H1 (cell line): ENCODE data around the gene TADA2B. TPM values are rescaled to one million over a fixed set of nuclear protein-coding genes. Genes with fewer than 3 reads are reported as not detected.

Experiments used
- CTCF ChIA-PET: fragments of 300-600 bp; sonication (Branson Sonifier 250); formaldehyde crosslinking; loops from one replicate; lab custom pipeline; 2021; ENCODE audit not compliant: partially characterized antibody; lab: Charles Lee
- POLR2A ChIA-PET: fragments of 300-600 bp; sonication (Branson Sonifier 250); formaldehyde crosslinking; loops from one replicate; lab custom pipeline; 2021; ENCODE audit warnings: inconsistent platforms; ENCODE audit not compliant: partially characterized antibody; lab: Charles Lee
- DNase-seq, 2 experiments: peaks; one replicate each; pipeline versions ENCODE4 v3.0.0 to v3.0.0-alpha.2; 2010 to 2022; ENCODE audit warnings: low spot score in 2 of 2, low read depth in 1 of 2, mixed read lengths in 1 of 2
- FAIRE-seq: peaks from 2 replicates; lab custom pipeline; 2011; peaks lifted over from hg19 to GRCh38; lab: Jason Lieb, UNC
- H2AFZ ChIP-seq: 2 replicates; pipeline ENCODE4 v1.8.1; 2012; ENCODE audit warnings: low read length, inconsistent platforms
- H2AK5ac ChIP-seq: 2 replicates; pipeline ENCODE4 v1.6.1; 2013; ENCODE audit warnings: low read depth, low read length
- H2BK120ac ChIP-seq: replicated peaks from 2 replicates; pipeline ENCODE3; 2013; ENCODE audit warnings: low read depth, low read length, inconsistent platforms
- H2BK12ac ChIP-seq: 2 replicates; pipeline ENCODE4 v1.6.1; 2013; ENCODE audit warnings: low read depth, low read length
- H2BK15ac ChIP-seq: 2 replicates; pipeline ENCODE4 v1.6.1; 2013; ENCODE audit warnings: low read length
- H2BK20ac ChIP-seq: 2 replicates; pipeline ENCODE4 v1.6.1; 2013; ENCODE audit warnings: low read length
- H2BK5ac ChIP-seq: 2 replicates; pipeline ENCODE4 v1.6.1; 2013; ENCODE audit warnings: low read depth, low read length
- H3K14ac ChIP-seq: 2 replicates; pipeline ENCODE4 v1.6.1; 2013; ENCODE audit warnings: inconsistent platforms; ENCODE audit not compliant: insufficient read length
- H3K18ac ChIP-seq: 2 replicates; pipeline ENCODE4 v1.6.1; 2013; ENCODE audit warnings: low read length; ENCODE audit errors: extremely low read depth
- H3K23ac ChIP-seq: 2 replicates; pipeline ENCODE4 v1.6.1; 2013; ENCODE audit warnings: inconsistent platforms; ENCODE audit not compliant: insufficient read length
- H3K23me2 ChIP-seq: 2 replicates; pipeline ENCODE4 v1.6.1; 2013; ENCODE audit warnings: low read depth, low read length
- H3K27ac ChIP-seq: 2 replicates; pipeline ENCODE4 v1.6.1; 2011; ENCODE audit warnings: low read depth, low read length, inconsistent platforms
- H3K27me3 ChIP-seq, 4 experiments: replicated peaks in 1 of 4; 1 replicate in 1 of 4; 2 replicates in 3 of 4; pipeline versions ENCODE4 v1.6.1 to v1.8.1; 2011 to 2013; ENCODE audit warnings: low read length in 3 of 4, mild to moderate bottlenecking in 3 of 4, inconsistent platforms in 2 of 4, mixed read lengths in 2 of 4, moderate library complexity in 1 of 4; ENCODE audit not compliant: control insufficient read depth in 3 of 4, insufficient read depth in 3 of 4; ENCODE audit errors: extremely low read depth in 1 of 4
- H3K36me3 ChIP-seq, 4 experiments: 2 replicates each; pipeline versions ENCODE4 v1.6.1 to v1.8.1; 2011 to 2013; ENCODE audit warnings: mild to moderate bottlenecking in 4 of 4, low read length in 3 of 4, moderate library complexity in 2 of 4, control low read depth in 1 of 4, inconsistent platforms in 1 of 4; ENCODE audit not compliant: insufficient read depth in 4 of 4, control insufficient read depth in 2 of 4
- H3K4ac ChIP-seq: replicated peaks from 2 replicates; pipeline ENCODE3; 2013; ENCODE audit warnings: low read length, low read depth, mixed read lengths, inconsistent platforms; ENCODE audit not compliant: insufficient read length
- H3K4me1 ChIP-seq, 4 experiments: replicated peaks in 1 of 4; 1 replicate in 1 of 4; 2 replicates in 3 of 4; pipeline versions ENCODE4 v1.6.1 to v1.8.1; 2011 to 2013; ENCODE audit warnings: low read length in 3 of 4, inconsistent platforms in 2 of 4, mixed read lengths in 1 of 4; ENCODE audit not compliant: insufficient read depth in 4 of 4, control insufficient read depth in 3 of 4
- H3K4me2 ChIP-seq, 2 experiments: 2 replicates each; pipeline versions ENCODE4 v1.6.1 to v1.8.1; 2011 to 2013; ENCODE audit warnings: low read depth in 2 of 2, low read length in 2 of 2, control low read depth in 1 of 2, inconsistent platforms in 1 of 2, mild to moderate bottlenecking in 1 of 2; ENCODE audit not compliant: insufficient read depth in 1 of 2
- H3K4me3 ChIP-seq, 4 experiments: fragments of 200-600, 300-600 bp in 1 of 4; sonication (generic), shearing (Covaris generic), sonication (Bioruptor Twin) in 1 of 4; 2 replicates each; pipeline versions ENCODE4 v1.5.1 to v1.8.1; 2011 to 2016; ENCODE audit warnings: low read length in 4 of 4, low read depth in 3 of 4, control low read depth in 2 of 4, inconsistent platforms in 2 of 4, mild to moderate bottlenecking in 2 of 4, mixed read lengths in 1 of 4, moderate library complexity in 1 of 4; ENCODE audit not compliant: insufficient read depth in 2 of 4; ENCODE audit errors: extremely low read depth in 1 of 4
- H3K56ac ChIP-seq: replicated peaks from 2 replicates; pipeline ENCODE3; 2013; ENCODE audit warnings: low read depth, mild to moderate bottlenecking, mixed read lengths, low read length, inconsistent platforms; ENCODE audit not compliant: insufficient read length
- H3K79me1 ChIP-seq: 2 replicates; pipeline ENCODE4 v1.6.1; 2013; ENCODE audit warnings: low read depth, low read length, control low read depth
- H3K79me2 ChIP-seq, 2 experiments: 2 replicates each; pipeline versions ENCODE4 v1.6.1 to v1.8.1; 2012 to 2013; ENCODE audit warnings: low read length in 2 of 2, mild to moderate bottlenecking in 2 of 2, inconsistent platforms in 1 of 2; ENCODE audit not compliant: insufficient read depth in 2 of 2, control insufficient read depth in 1 of 2
- H3K9ac ChIP-seq, 4 experiments: replicated peaks in 1 of 4; 1 replicate in 1 of 4; 2 replicates in 3 of 4; pipeline versions ENCODE4 v1.6.1 to v1.8.1; 2011 to 2013; ENCODE audit warnings: low read depth in 3 of 4, low read length in 3 of 4, control low read depth in 2 of 4, mild to moderate bottlenecking in 2 of 4, moderate library complexity in 2 of 4, inconsistent platforms in 1 of 4; ENCODE audit errors: extremely low read depth in 1 of 4
- H3K9me3 ChIP-seq, 2 experiments: 2 replicates each; pipeline versions ENCODE4 v1.6.1 to v1.8.1; 2012 to 2013; ENCODE audit warnings: mild to moderate bottlenecking in 2 of 2, moderate library complexity in 2 of 2, control low read depth in 1 of 2, inconsistent platforms in 1 of 2, low read depth in 1 of 2, low read length in 1 of 2, mixed read lengths in 1 of 2; ENCODE audit not compliant: insufficient read depth in 2 of 2
- H4K20me1 ChIP-seq, 2 experiments: replicated peaks in 1 of 2; 2 replicates each; pipeline versions ENCODE3 to v1.8.1; 2011 to 2013; ENCODE audit warnings: inconsistent platforms in 2 of 2, low read length in 2 of 2, mild to moderate bottlenecking in 1 of 2; ENCODE audit not compliant: insufficient read depth in 2 of 2, control insufficient read depth in 1 of 2
- H4K5ac ChIP-seq: 2 replicates; pipeline ENCODE4 v1.6.1; 2013; ENCODE audit warnings: low read length, low read depth, mixed read lengths, inconsistent platforms; ENCODE audit not compliant: insufficient read length
- H4K8ac ChIP-seq: 2 replicates; pipeline ENCODE4 v1.8.0; 2013; ENCODE audit warnings: mild to moderate bottlenecking, moderate library complexity, low read length, inconsistent platforms; ENCODE audit not compliant: insufficient read depth; ENCODE audit errors: extremely low read depth
- H4K91ac ChIP-seq: replicated peaks from 2 replicates; pipeline ENCODE3; 2013; ENCODE audit warnings: low read length, mixed read lengths, inconsistent platforms; ENCODE audit not compliant: insufficient read length
- ATF2 ChIP-seq: IDR thresholded peaks from 2 replicates; pipeline ENCODE4 v1.6.1; 2012; ENCODE audit warnings: low read length, inconsistent platforms
- BACH1 ChIP-seq: IDR thresholded peaks from 2 replicates; pipeline ENCODE4 v1.6.1; 2012; ENCODE audit warnings: low read length, improper control_type of control experiment
- CREB1 ChIP-seq: IDR thresholded peaks from 2 replicates; pipeline ENCODE4 v1.6.1; 2012; ENCODE audit warnings: inconsistent platforms
- HDAC6 ChIP-seq: IDR thresholded peaks from one replicate; pipeline ENCODE4 v1.7.1; 2012; ENCODE audit warnings: low read depth, mild to moderate bottlenecking, inconsistent platforms, low read length, moderate library complexity
- SIRT6 ChIP-seq: IDR thresholded peaks from one replicate; pipeline ENCODE4 v1.7.1; 2012; ENCODE audit warnings: low read length, inconsistent platforms
- SP2 ChIP-seq: IDR thresholded peaks from 2 replicates; pipeline ENCODE4 v1.6.1; 2012; ENCODE audit warnings: mild to moderate bottlenecking, low read length, inconsistent platforms
- SP4 ChIP-seq: IDR thresholded peaks from 2 replicates; pipeline ENCODE4 v1.6.1; 2012; ENCODE audit warnings: low read length, inconsistent platforms
- TAF1 ChIP-seq: IDR thresholded peaks from 2 replicates; pipeline ENCODE4 v1.6.1; 2011; ENCODE audit warnings: mild to moderate bottlenecking, low read depth, low read length
- TBP ChIP-seq: IDR thresholded peaks from 2 replicates; pipeline ENCODE4 v1.6.1; 2011; ENCODE audit warnings: low read depth, low read length, improper control_type of control experiment
- ZNF274 ChIP-seq: IDR thresholded peaks from 2 replicates; pipeline ENCODE4 v1.7.0; 2012; ENCODE audit warnings: low read length, borderline replicate concordance; ENCODE audit errors: extremely low read depth
- whole genome bisulfite sequencing, 2 experiments: shearing (Covaris generic) in 1 of 2; methylation state at CpG; one replicate each; pipeline versions ENCODE4 v1.1.6 to v1.1.7; 2013 to 2015; ENCODE audit warnings: low lambda C conversion rate in 2 of 2, mixed read lengths in 2 of 2, inconsistent platforms in 1 of 2, low coverage in 1 of 2, missing lambda C conversion rate in 1 of 2; ENCODE audit not compliant: insufficient replicate concordance in 2 of 2, insufficient coverage in 1 of 2, insufficient read length in 1 of 2; ENCODE audit errors: extremely low coverage in 1 of 2, missing lambda C conversion rate in 1 of 2; 5-methylcytosine and 5-hydroxymethylcytosine counted together
- polyA plus RNA-seq, 7 experiments: library from polyadenylated mRNA; depleted of rRNA in 3 of 7; stranded (reverse) in 5 of 7; unstranded in 2 of 7; fragments of >200 nt in 5 of 7; fragments of 200-250 nt in 2 of 7; gene quantifications; 1 replicate in 5 of 7; 2 replicates in 1 of 7; 4 replicates in 1 of 7; pipeline versions ENCODE4 v1.2.1 to v1.2.3, GENCODE V29; 2011 to 2013; ENCODE audit warnings: missing spikeins in 2 of 7, mixed read lengths in 2 of 7
- total RNA-seq: library from RNA; stranded (reverse); fragmentation: NEBNext Ultra II Directional; extraction: Animal tissue kit (Norgen Biotek cat#: 25700); gene quantifications from 2 replicates; pipeline ENCODE4 v1.2.1, GENCODE V29; 2021
- TF ChIP-seq, protein P1 (sequence below), 3 experiments: IDR thresholded peaks; 1 replicate in 2 of 3; 2 replicates in 1 of 3; pipeline versions ENCODE4 v1.5.1 to v1.6.1; 2011; ENCODE audit warnings: low read length in 3 of 3, mild to moderate bottlenecking in 3 of 3, inconsistent platforms in 2 of 3, low read depth in 1 of 3, moderate library complexity in 1 of 3; ENCODE audit not compliant: insufficient read depth in 1 of 3; ENCODE audit errors: control extremely low read depth in 1 of 3

The TADA2B gene
- total and polyA plus RNA-seq, 2 of the 8 experiments (the other 6 are each of a cell fraction or from before 2014, with no cell fraction given), result 5.7 to 12.1 TPM

DNA sequence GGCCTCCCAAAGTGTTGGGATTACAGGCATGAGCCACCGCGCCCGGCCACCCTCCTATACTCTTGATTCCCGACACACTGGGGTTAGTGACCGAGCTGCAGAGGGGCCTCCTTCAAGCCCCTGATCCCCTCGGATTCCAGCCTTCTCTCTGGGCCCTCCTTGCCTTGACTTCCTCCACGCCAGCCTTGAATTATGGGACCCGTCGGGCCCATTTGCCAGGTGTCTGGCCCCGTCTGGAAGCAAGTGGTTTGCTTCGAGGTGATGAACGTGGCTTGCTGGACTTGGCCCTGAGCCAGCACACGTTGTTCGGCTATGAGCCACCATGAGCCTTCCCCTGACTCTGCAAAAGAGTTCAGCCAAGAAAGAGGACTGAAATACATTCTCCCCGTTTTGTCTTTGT, 62.1 kb downstream of the TADA2B start:
- Histone ChIP-seq H2BK5ac (no peak overlapping the region), H3K27ac (no peak overlapping the region), H4K5ac (no peak overlapping the region), H3K9me3 (no peaks in the 10 kb centered on the region), H3K9ac (no peak overlapping the region), H4K91ac (no peak overlapping the region), H3K14ac (no peak overlapping the region), H3K23ac (no peak overlapping the region), H3K23me2 (peaks cover 12% of the 10 kb centered on the region; the same call in 1 of the 2 replicates), H3K56ac (no peak overlapping the region), H3K18ac (no peak overlapping the region), H3K4ac (no peak overlapping the region), H3K4me3 (no peak overlapping the region), H3K4me2 (no peak overlapping the region), H3K79me1 (no peaks in the 10 kb centered on the region), H4K20me1 (no peaks in the 10 kb centered on the region), H2BK20ac (no peak overlapping the region), H2BK15ac (no peak overlapping the region), H3K27me3 (peaks cover 2 to 20% (median 17%) of the 10 kb centered on the region in 4 experiments), H4K8ac (no peak overlapping the region), H2BK12ac (no peak overlapping the region), H3K36me3 (no peaks in the 10 kb centered on the region), H2AK5ac (no peak overlapping the region), H2BK120ac (no peak overlapping the region), H3K79me2 (no peaks in the 10 kb centered on the region), H3K4me1 (peaks cover 0 to 12% (median 9%) of the 10 kb centered on the region in 4 experiments; a peak in 6 of 7 replicates), H2AFZ (no peak overlapping the region)
- CTCF ChIA-PET, result interaction anchor here (0.6 to 1.6 kb wide), 4 partner anchors 19 to 255 kb away, joined by 3 to 5 read pairs (median 4); no protein-coding TSS in a partner anchor
- POLR2A ChIA-PET, result no interaction called here
- FAIRE-seq (no peak), DNase-seq (no peak)
- 90% methylated on average over 15 of the region's 15 CpGs; no CpG with 5 or more reads in 1 of the 2 experiments for WGBS, 2 experiments
- TF ChIP-seq CREB1, result no peak
- TF ChIP-seq TAF1, result no peak
- no peak for TF ChIP-seq SP2
- no peak for TF ChIP-seq ATF2
- no peak for TF ChIP-seq TBP
- no peak for TF ChIP-seq ZNF274
- TF ChIP-seq, protein P1, sequence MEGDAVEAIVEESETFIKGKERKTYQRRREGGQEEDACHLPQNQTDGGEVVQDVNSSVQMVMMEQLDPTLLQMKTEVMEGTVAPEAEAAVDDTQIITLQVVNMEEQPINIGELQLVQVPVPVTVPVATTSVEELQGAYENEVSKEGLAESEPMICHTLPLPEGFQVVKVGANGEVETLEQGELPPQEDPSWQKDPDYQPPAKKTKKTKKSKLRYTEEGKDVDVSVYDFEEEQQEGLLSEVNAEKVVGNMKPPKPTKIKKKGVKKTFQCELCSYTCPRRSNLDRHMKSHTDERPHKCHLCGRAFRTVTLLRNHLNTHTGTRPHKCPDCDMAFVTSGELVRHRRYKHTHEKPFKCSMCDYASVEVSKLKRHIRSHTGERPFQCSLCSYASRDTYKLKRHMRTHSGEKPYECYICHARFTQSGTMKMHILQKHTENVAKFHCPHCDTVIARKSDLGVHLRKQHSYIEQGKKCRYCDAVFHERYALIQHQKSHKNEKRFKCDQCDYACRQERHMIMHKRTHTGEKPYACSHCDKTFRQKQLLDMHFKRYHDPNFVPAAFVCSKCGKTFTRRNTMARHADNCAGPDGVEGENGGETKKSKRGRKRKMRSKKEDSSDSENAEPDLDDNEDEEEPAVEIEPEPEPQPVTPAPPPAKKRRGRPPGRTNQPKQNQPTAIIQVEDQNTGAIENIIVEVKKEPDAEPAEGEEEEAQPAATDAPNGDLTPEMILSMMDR (IDR thresholded peaks at IDR 0.05; ENCODE audit: control extremely low read depth in 1 of 3, insufficient read depth in 1 of 3, low read depth in 1 of 3, low read length in 3 of 3), result no peak
- no peak for TF ChIP-seq BACH1
- no peak for TF ChIP-seq SIRT6
- no peak for TF ChIP-seq SP4
- TF ChIP-seq HDAC6, result no peak
